ENCODE data around the gene ZNF138. TPM values are rescaled to one million over a fixed set of nuclear protein-coding genes. Genes with fewer than 3 reads are reported as not detected.
"Not testable (repeated sequence)": the region's sequence is repeated elsewhere in the genome, so short reads cannot be mapped to it uniquely, and the experiment has no call there.

ZNF138 gene
- total RNA-seq, 1 donor from 2014 or later, result 17.1 TPM

- Mint-ChIP-seq H3K4me1 (no peaks in the 10 kb centered on the region), H3K27me3 (ENCODE audit: low read depth) (no peaks in the 10 kb centered on the region), H3K4me3 (no peak overlapping the region), H3K27ac (no peak overlapping the region), H3K36me3 (no peaks in the 10 kb centered on the region), H3K9me3 (peaks cover 58% of the 10 kb centered on the region)
- TF ChIP-seq, protein P1, sequence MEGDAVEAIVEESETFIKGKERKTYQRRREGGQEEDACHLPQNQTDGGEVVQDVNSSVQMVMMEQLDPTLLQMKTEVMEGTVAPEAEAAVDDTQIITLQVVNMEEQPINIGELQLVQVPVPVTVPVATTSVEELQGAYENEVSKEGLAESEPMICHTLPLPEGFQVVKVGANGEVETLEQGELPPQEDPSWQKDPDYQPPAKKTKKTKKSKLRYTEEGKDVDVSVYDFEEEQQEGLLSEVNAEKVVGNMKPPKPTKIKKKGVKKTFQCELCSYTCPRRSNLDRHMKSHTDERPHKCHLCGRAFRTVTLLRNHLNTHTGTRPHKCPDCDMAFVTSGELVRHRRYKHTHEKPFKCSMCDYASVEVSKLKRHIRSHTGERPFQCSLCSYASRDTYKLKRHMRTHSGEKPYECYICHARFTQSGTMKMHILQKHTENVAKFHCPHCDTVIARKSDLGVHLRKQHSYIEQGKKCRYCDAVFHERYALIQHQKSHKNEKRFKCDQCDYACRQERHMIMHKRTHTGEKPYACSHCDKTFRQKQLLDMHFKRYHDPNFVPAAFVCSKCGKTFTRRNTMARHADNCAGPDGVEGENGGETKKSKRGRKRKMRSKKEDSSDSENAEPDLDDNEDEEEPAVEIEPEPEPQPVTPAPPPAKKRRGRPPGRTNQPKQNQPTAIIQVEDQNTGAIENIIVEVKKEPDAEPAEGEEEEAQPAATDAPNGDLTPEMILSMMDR (IDR thresholded peaks at IDR 0.05; ENCODE audit: unreplicated experiment), result no peak
- DNase-seq (ENCODE audit: low spot score in 2 of 2, unreplicated experiment in 2 of 2), result no peak
These were observed 55.2 kb downstream of the ZNF138 start for GRCh38 chr7:64849250-64849923.

- no peaks in the 10 kb centered on the region for H3K27me3 Mint-ChIP-seq (ENCODE audit: low read depth)
These were observed 55.8 kb downstream of the ZNF138 start for GRCh38 chr7:64849924-64850499.

GRCh38 chr7:64853679-64854078 lies 59.5 kb downstream of the ZNF138 start:
- H3K4me3 Mint-ChIP-seq, result no peak overlapping the region
- DNase-seq (ENCODE audit: low spot score in 2 of 2, unreplicated experiment in 2 of 2), result no peak
- peaks cover 33% of the 10 kb centered on the region for H3K9me3 Mint-ChIP-seq
- H3K36me3 Mint-ChIP-seq, result no peaks in the 10 kb centered on the region
- TF ChIP-seq, protein P1 (IDR thresholded peaks at IDR 0.05; ENCODE audit: unreplicated experiment), result no peak
- H3K27ac Mint-ChIP-seq, result no peak overlapping the region
- no peaks in the 10 kb centered on the region for H3K4me1 Mint-ChIP-seq
- H3K27me3 Mint-ChIP-seq (ENCODE audit: low read depth), result no peaks in the 10 kb centered on the region

More at GRCh38 chr7:64849924-64850499, 55.8 kb downstream of the ZNF138 start:
- H3K9me3 Mint-ChIP-seq, result peaks cover 59% of the 10 kb centered on the region
- H3K27ac Mint-ChIP-seq, result no peak overlapping the region
- H3K36me3 Mint-ChIP-seq, result no peaks in the 10 kb centered on the region
- H3K4me1 Mint-ChIP-seq, result no peaks in the 10 kb centered on the region
- no peak for DNase-seq (ENCODE audit: low spot score in 2 of 2, unreplicated experiment in 2 of 2)
- TF ChIP-seq, protein P1 (IDR thresholded peaks at IDR 0.05; ENCODE audit: unreplicated experiment), result no peak
- no peak overlapping the region for H3K4me3 Mint-ChIP-seq

DNA sequence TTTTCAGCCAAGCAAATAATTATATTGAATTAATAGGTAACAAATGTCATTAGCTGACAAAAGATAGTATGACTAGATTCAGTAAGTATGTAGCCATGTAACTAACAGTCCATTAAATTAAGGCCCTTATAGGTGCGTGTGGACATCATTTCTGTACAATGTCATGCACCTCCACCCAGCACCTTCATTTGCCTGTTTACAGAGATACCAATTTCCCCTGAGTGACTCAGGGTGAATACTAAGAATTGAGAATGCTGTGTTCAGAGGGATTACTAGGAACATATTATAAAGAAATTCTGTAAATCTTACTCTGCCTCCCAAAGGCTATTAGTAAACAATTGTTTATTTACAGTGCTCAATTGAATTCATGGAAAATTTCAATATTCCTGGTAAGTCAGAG lies 60.7 kb downstream of the ZNF138 start:
- no peaks in the 10 kb centered on the region for H3K27me3 Mint-ChIP-seq (ENCODE audit: low read depth)
- H3K4me1 Mint-ChIP-seq, result no peaks in the 10 kb centered on the region
- TF ChIP-seq, protein P1 (IDR thresholded peaks at IDR 0.05; ENCODE audit: unreplicated experiment), result no peak
- no peak overlapping the region for H3K4me3 Mint-ChIP-seq
- peaks cover 27% of the 10 kb centered on the region for H3K9me3 Mint-ChIP-seq
- H3K27ac Mint-ChIP-seq, result no peak overlapping the region
- no peaks in the 10 kb centered on the region for H3K36me3 Mint-ChIP-seq
- DNase-seq (ENCODE audit: low spot score in 2 of 2, unreplicated experiment in 2 of 2), result no peak

DNA sequence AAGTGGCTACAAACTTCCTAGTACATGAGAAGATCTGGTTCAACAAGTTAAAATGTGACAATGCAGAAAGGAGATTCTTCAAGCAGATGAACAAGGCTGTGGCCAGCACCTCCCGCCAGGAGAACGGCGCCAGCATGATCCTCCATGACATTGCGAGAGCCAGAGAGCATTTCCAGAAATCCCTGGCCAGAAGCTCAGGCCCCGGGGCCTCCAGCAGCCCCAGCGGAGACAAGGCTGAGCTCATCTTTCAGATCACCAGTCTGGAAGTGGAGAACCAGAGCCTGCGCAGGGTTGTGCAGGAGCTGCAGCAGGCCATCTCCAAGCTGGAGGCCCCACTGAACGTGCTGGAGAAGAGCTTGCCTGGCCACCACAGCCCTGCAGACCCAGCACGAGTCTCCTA lies 68.8 kb downstream of the ZNF138 start:
- Mint-ChIP-seq H3K27me3 (ENCODE audit: low read depth) (no peaks in the 10 kb centered on the region), H3K27ac (no peak overlapping the region), H3K4me1 (no peaks in the 10 kb centered on the region), H3K36me3 (no peaks in the 10 kb centered on the region), H3K9me3 (peaks cover 44% of the 10 kb centered on the region), H3K4me3 (no peak overlapping the region)
- no peak for DNase-seq (ENCODE audit: low spot score in 2 of 2, unreplicated experiment in 2 of 2)
- TF ChIP-seq, protein P1 (IDR thresholded peaks at IDR 0.05; ENCODE audit: unreplicated experiment), result no peak

GRCh38 chr7:64863530-64863929 lies 69.3 kb downstream of the ZNF138 start:
- H3K4me3 Mint-ChIP-seq; H3K36me3 Mint-ChIP-seq; H3K27me3 Mint-ChIP-seq (ENCODE audit: low read depth); DNase-seq (ENCODE audit: low spot score in 2 of 2, unreplicated experiment in 2 of 2); H3K4me1 Mint-ChIP-seq; H3K27ac Mint-ChIP-seq: not testable (repeated sequence)
- H3K9me3 Mint-ChIP-seq, result peaks cover 44% of the 10 kb centered on the region
